Panc1 (cell line): Measurements from ENCODE around the gene OTUD4. TPM values are rescaled to one million over a fixed set of nuclear protein-coding genes. Genes with fewer than 3 reads are reported as not detected.

Experiments
- ATAC-seq: fragments of 200-7000 bp; cut with Tn5 transposase; 2 replicates; pipeline ENCODE4 v1.9.1; 2020; ENCODE audit warnings: mild to moderate bottlenecking, moderate library complexity
- BruUV-seq: library from RNA; stranded (reverse); fragments of 400-500 nt; replicated peaks from 2 replicates; lab custom pipeline; 2021; lab: Mats Ljungman, UMichigan
- CTCF ChIA-PET: fragments of 300-600 bp; sonication (Branson Sonifier 250); formaldehyde crosslinking; loops from one replicate; lab custom pipeline; 2022; ENCODE audit warnings: antibody characterized with exemption; lab: Charles Lee
- POLR2A ChIA-PET: fragments of 300-600 bp; sonication (Branson Sonifier 250); formaldehyde crosslinking; loops from one replicate; lab custom pipeline; 2022; ENCODE audit warnings: antibody characterized with exemption; lab: Charles Lee
- DNase-seq: peaks from one replicate; pipeline ENCODE4 v3.0.0-alpha.2; 2010; ENCODE audit warnings: low read depth, low spot score
- H3K27ac ChIP-seq: 2 replicates; pipeline ENCODE4 v1.5.1; 2011; ENCODE audit warnings: mild to moderate bottlenecking, low read length, inconsistent platforms
- H3K27me3 ChIP-seq: fragments of 200-500 bp; sonication (Bioruptor generic); 2 replicates; pipeline ENCODE4 v1.6.0; 2014; ENCODE audit warnings: low read length, inconsistent platforms; ENCODE audit not compliant: control insufficient read depth, insufficient read depth
- H3K36me3 ChIP-seq: fragments of 200-500 bp; sonication (Bioruptor generic); 2 replicates; pipeline ENCODE4 v1.5.1; 2014; ENCODE audit warnings: inconsistent platforms, mild to moderate bottlenecking, low read length, moderate library complexity; ENCODE audit not compliant: control insufficient read depth, insufficient read depth
- H3K4me1 ChIP-seq: 2 replicates; pipeline ENCODE4 v1.5.1; 2011; ENCODE audit warnings: inconsistent platforms, mild to moderate bottlenecking, low read length, moderate library complexity; ENCODE audit not compliant: control insufficient read depth, insufficient read depth
- H3K4me3 ChIP-seq, 2 experiments: 2 replicates each; pipeline ENCODE4 v1.5.1; 2011 to 2012; ENCODE audit warnings: low read depth in 2 of 2, low read length in 2 of 2, mild to moderate bottlenecking in 2 of 2, inconsistent platforms in 1 of 2, moderate library complexity in 1 of 2
- H3K9me3 ChIP-seq: fragments of 200-500 bp; sonication (Bioruptor generic); 2 replicates; pipeline ENCODE4 v1.5.1; 2014; ENCODE audit warnings: low read depth, mild to moderate bottlenecking, inconsistent platforms, low read length, moderate library complexity; ENCODE audit not compliant: control insufficient read depth, insufficient read depth
- POLR2AphosphoS5 ChIP-seq: IDR thresholded peaks from 2 replicates; pipeline ENCODE4 v1.6.1; 2012; ENCODE audit warnings: mild to moderate bottlenecking, low read depth, low read length, moderate library complexity
- REST ChIP-seq, 2 experiments: IDR thresholded peaks; 2 replicates each; pipeline ENCODE4 v1.6.1; 2011 to 2012; ENCODE audit warnings: low read depth in 2 of 2, control low read depth in 1 of 2, low read length in 1 of 2, mild to moderate bottlenecking in 1 of 2, moderate library complexity in 1 of 2; ENCODE audit not compliant: insufficient read depth in 1 of 2
- SIN3A ChIP-seq: IDR thresholded peaks from 2 replicates; pipeline ENCODE4 v1.6.1; 2012; ENCODE audit warnings: low read depth, mild to moderate bottlenecking, low read length, moderate library complexity, borderline replicate concordance; ENCODE audit not compliant: insufficient read depth
- TCF7L2 ChIP-seq: IDR thresholded peaks from 2 replicates; pipeline ENCODE4 v1.6.1; 2011; ENCODE audit warnings: mild to moderate bottlenecking, low read depth, low read length, inconsistent platforms
- in situ Hi-C: cut with HindIII; loops from 2 replicates; pipeline ENCODE4 v1.10.0; 2016; ENCODE audit warnings: low sequenced_read_pairs, low pct_unique_long_range_greater_than_20kb
- intact Hi-C: fragments of 100-400 bp; cut with micrococcal nuclease; formaldehyde crosslinking; loops from one replicate; pipeline ENCODE4 v1.10.0; 2022; ENCODE audit not compliant: unreplicated experiment
- total RNA-seq: library from RNA; stranded (reverse); gene quantifications from one replicate; pipeline ENCODE4 v1.2.1, GENCODE V29; 2021; ENCODE audit not compliant: unreplicated experiment
- TF ChIP-seq, protein P1 (sequence below): fragments of 450-650 bp; IDR thresholded peaks from 2 replicates; pipeline ENCODE4 v1.5.1; 2017; ENCODE audit warnings: mild to moderate bottlenecking

OTUD4 gene
- total RNA-seq, 1 experiment from 2014 or later: 31.5 TPM

DNA sequence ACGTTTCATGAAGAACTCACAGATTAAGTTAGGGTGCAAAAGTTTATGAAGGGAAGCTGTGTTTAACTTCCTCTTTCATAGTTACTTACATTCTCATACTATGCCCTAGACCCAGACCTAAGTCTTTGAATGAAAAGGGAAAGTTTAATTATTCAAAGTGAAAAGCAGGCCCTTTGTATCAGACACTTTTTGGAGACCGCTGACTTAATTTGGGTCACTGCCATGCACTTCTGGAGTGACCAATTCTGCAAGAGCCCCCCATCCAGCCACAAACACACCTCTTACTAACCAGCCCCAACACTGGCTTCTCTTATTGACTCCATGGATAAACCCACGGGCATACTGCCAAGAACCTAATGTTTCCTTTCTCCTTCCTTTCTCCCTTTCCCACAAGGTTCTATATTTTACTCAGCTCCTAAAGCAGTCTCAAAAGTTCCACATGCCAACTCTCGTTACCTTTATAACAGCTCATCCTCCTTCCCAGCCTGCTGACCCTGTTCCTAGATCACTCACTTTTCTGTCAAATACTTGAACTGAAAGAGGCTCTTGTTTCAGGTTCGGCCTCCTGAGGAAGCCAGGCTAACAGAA is 47.8 kb downstream of the OTUD4 start:
- no peak for DNase-seq
- no TSS peak for BruUV-seq
- in situ Hi-C loops (no loop called here), intact Hi-C loops (no loop called here)
- Histone ChIP-seq H3K9me3 (no peaks in the 10 kb centered on the region), H3K4me3 (no peak overlapping the region), H3K27ac (no peak overlapping the region), H3K27me3 (no peaks in the 10 kb centered on the region), H3K36me3 (peaks cover 10% of the 10 kb centered on the region), H3K4me1 (no peaks in the 10 kb centered on the region)
- no peak for ATAC-seq
- ChIA-PET POLR2A (no interaction called here), CTCF (interaction anchor here (0.5 kb wide), 1 partner anchor 959 kb away, joined by 4 read pairs; no protein-coding TSS in a partner anchor)
- TF ChIP-seq, protein P1, sequence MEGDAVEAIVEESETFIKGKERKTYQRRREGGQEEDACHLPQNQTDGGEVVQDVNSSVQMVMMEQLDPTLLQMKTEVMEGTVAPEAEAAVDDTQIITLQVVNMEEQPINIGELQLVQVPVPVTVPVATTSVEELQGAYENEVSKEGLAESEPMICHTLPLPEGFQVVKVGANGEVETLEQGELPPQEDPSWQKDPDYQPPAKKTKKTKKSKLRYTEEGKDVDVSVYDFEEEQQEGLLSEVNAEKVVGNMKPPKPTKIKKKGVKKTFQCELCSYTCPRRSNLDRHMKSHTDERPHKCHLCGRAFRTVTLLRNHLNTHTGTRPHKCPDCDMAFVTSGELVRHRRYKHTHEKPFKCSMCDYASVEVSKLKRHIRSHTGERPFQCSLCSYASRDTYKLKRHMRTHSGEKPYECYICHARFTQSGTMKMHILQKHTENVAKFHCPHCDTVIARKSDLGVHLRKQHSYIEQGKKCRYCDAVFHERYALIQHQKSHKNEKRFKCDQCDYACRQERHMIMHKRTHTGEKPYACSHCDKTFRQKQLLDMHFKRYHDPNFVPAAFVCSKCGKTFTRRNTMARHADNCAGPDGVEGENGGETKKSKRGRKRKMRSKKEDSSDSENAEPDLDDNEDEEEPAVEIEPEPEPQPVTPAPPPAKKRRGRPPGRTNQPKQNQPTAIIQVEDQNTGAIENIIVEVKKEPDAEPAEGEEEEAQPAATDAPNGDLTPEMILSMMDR: no peak
- TF ChIP-seq POLR2AphosphoS5 (no peak), SIN3A (no peak), TCF7L2 (no peak), REST (IDR thresholded peaks at IDR 0.05; ENCODE audit: insufficient read depth in 1 of 2, low read depth in 2 of 2, low read length in 1 of 2) (no peak)

- H3K36me3 ChIP-seq: peaks cover 15% of the 10 kb centered on the region
- ChIA-PET CTCF (no interaction called here), POLR2A (no interaction called here)
- in situ Hi-C loops: no loop called here
- H3K4me3 ChIP-seq: no peak overlapping the region
- H3K9me3 ChIP-seq: no peaks in the 10 kb centered on the region
- BruUV-seq: no TSS peak
- TF ChIP-seq SIN3A (no peak), TCF7L2 (no peak), REST (IDR thresholded peaks at IDR 0.05; ENCODE audit: insufficient read depth in 1 of 2, low read depth in 2 of 2, low read length in 1 of 2) (no peak), POLR2AphosphoS5 (no peak)
- TF ChIP-seq, protein P1: no peak
- intact Hi-C loops: no loop called here
- H3K4me1 ChIP-seq: no peaks in the 10 kb centered on the region
- DNase-seq (no peak), ATAC-seq (no peak)
- no peak overlapping the region for H3K27ac ChIP-seq
- H3K27me3 ChIP-seq: no peaks in the 10 kb centered on the region
These were observed 48.5 kb downstream of the OTUD4 start for GRCh38 chr4:145131848-145132247.
